HepG2 (cell line): ENCODE measurements around the gene CATSPERB. TPM values are rescaled to one million over a fixed set of nuclear protein-coding genes. Genes with fewer than 3 reads are reported as not detected.

Experiments
- ATAC-seq: fragments of 200-7000 bp; cut with Tn5 transposase; 3 replicates; pipeline ENCODE4 v1.9.1; 2020; ENCODE audit warnings: mild to moderate bottlenecking, moderate library complexity
- BruUV-seq: library from RNA; stranded (reverse); fragments of 400-500 nt; replicated peaks from 2 replicates; lab custom pipeline; 2021; lab: Mats Ljungman, UMichigan
- CTCF ChIA-PET: fragments of 300-600 bp; formaldehyde crosslinking; extraction: SDS; loops from one replicate; lab custom pipeline; 2021; ENCODE audit warnings: low total read pairs, inconsistent platforms, low intra/inter-chr PET ratio; lab: Yijun Ruan, JAX
- POLR2A ChIA-PET: fragments of 350-600 bp; sonication (Branson Sonifier 250); formaldehyde crosslinking; loops from one replicate; lab custom pipeline; 2020; ENCODE audit warnings: antibody characterized with exemption, inconsistent platforms; lab: Yijun Ruan, JAX
- DNase-seq: peaks from one replicate; pipeline ENCODE4 v3.0.0-alpha.2; 2015; ENCODE audit warnings: low spot score
- FAIRE-seq: peaks from 3 replicates; lab custom pipeline; 2011; peaks lifted over from hg19 to GRCh38; lab: Jason Lieb, UNC
- H2AFZ ChIP-seq: one replicate; pipeline ENCODE4 v1.6.1; 2011; ENCODE audit warnings: low read length, inconsistent platforms
- H3K27ac ChIP-seq: fragments of 300-600 bp; 3 replicates; pipeline ENCODE4 v1.8.0; 2011; ENCODE audit warnings: mixed run types, mild to moderate bottlenecking, mixed read lengths, low read length, inconsistent platforms; ENCODE audit not compliant: insufficient read depth; ENCODE audit errors: extremely low read length
- H3K27me3 ChIP-seq, 2 experiments: fragments of 200-600 bp in 1 of 2; 2 replicates in 1 of 2; 3 replicates in 1 of 2; pipeline versions ENCODE4 v1.6.0 to v1.8.0; 2011; ENCODE audit warnings: low read length in 2 of 2, mild to moderate bottlenecking in 2 of 2, moderate library complexity in 2 of 2, inconsistent platforms in 1 of 2; ENCODE audit not compliant: insufficient read depth in 2 of 2, control insufficient read depth in 1 of 2
- H3K36me3 ChIP-seq, 2 experiments: fragments of 200-600 bp in 1 of 2; replicated peaks in 1 of 2; 2 replicates in 1 of 2; 3 replicates in 1 of 2; pipeline versions ENCODE4 v1.5.1 to v1.8.0; 2011; ENCODE audit warnings: low read length in 2 of 2, inconsistent platforms in 1 of 2; ENCODE audit not compliant: insufficient read depth in 2 of 2, control insufficient read depth in 1 of 2
- H3K4me1 ChIP-seq: 2 replicates; pipeline ENCODE4 v1.5.1; 2012; ENCODE audit warnings: low read length, inconsistent platforms; ENCODE audit not compliant: insufficient read depth
- H3K4me2 ChIP-seq: 2 replicates; pipeline ENCODE4 v1.6.0; 2011; ENCODE audit warnings: low read depth, low read length, inconsistent platforms
- H3K4me3 ChIP-seq, 3 experiments: fragments of 200-600 bp in 1 of 3; sonication (generic), shearing (Covaris generic) in 1 of 3; replicated peaks in 1 of 3; 2 replicates each; pipeline ENCODE4 v1.5.1; 2011 to 2016; ENCODE audit warnings: low read length in 3 of 3, inconsistent platforms in 2 of 3, low read depth in 2 of 3, mild to moderate bottlenecking in 2 of 3, control low read depth in 1 of 3, mixed read lengths in 1 of 3; ENCODE audit not compliant: insufficient read depth in 1 of 3
- H3K79me2 ChIP-seq: one replicate; pipeline ENCODE4 v1.6.1; 2011; ENCODE audit warnings: low read length, inconsistent platforms; ENCODE audit not compliant: insufficient read depth
- H3K9ac ChIP-seq: 2 replicates; pipeline ENCODE4 v1.6.0; 2011; ENCODE audit warnings: mild to moderate bottlenecking, low read depth, low read length, inconsistent platforms; ENCODE audit not compliant: insufficient read depth
- H3K9me3 ChIP-seq: 2 replicates; pipeline ENCODE4 v1.5.1; 2012; ENCODE audit warnings: mild to moderate bottlenecking, low read length
- H4K20me1 ChIP-seq: 2 replicates; pipeline ENCODE4 v1.6.0; 2011; ENCODE audit warnings: inconsistent platforms, mild to moderate bottlenecking, low read length, moderate library complexity; ENCODE audit not compliant: insufficient read depth
- CEBPB ChIP-seq: IDR thresholded peaks from 2 replicates; pipeline ENCODE4 v1.6.1; 2011; ENCODE audit warnings: low read depth, low read length, improper control_type of control experiment, borderline replicate concordance
- HOXA7 ChIP-seq: sonication (generic); formaldehyde crosslinking; IDR thresholded peaks from 2 replicates; pipeline ENCODE4 v1.8.1; 2022; ENCODE audit warnings: mild to moderate bottlenecking, missing genetic modification reagents, moderate library complexity
- IRF2 ChIP-seq: IDR thresholded peaks from 2 replicates; pipeline ENCODE4 v1.6.1; 2018; ENCODE audit warnings: missing genetic modification reagents, missing compliant biosample characterization
- KIAA2018 ChIP-seq: sonication (generic); formaldehyde crosslinking; IDR thresholded peaks from 2 replicates; pipeline ENCODE4 v1.5.0; 2020; ENCODE audit warnings: mild to moderate bottlenecking, missing genetic modification reagents, borderline replicate concordance
- NPAS2 ChIP-seq: sonication (generic); formaldehyde crosslinking; IDR thresholded peaks from 2 replicates; pipeline ENCODE4 v1.8.0; 2022; ENCODE audit warnings: mild to moderate bottlenecking, missing genetic modification reagents, borderline replicate concordance
- RCOR2 ChIP-seq: IDR thresholded peaks from 2 replicates; pipeline ENCODE4 v1.6.1; 2016; ENCODE audit warnings: missing biosample characterization, missing genetic modification reagents
- RFX1 ChIP-seq: fragments of 450-650 bp; IDR thresholded peaks from 2 replicates; pipeline ENCODE4 v1.6.1; 2017
- RFX5 ChIP-seq: IDR thresholded peaks from 2 replicates; pipeline ENCODE4 v1.6.1; 2011; ENCODE audit warnings: low read depth, low read length, improper control_type of control experiment
- TBX2 ChIP-seq: sonication (generic); formaldehyde crosslinking; IDR thresholded peaks from 2 replicates; pipeline ENCODE4 v1.5.0; 2020; ENCODE audit warnings: missing genetic modification reagents, mild to moderate bottlenecking, borderline replicate concordance
- ZNF180 ChIP-seq: sonication (generic); formaldehyde crosslinking; IDR thresholded peaks from 2 replicates; pipeline ENCODE4 v1.4.0; 2020; ENCODE audit warnings: low read depth, missing genetic modification reagents, borderline replicate concordance
- ZNF354B ChIP-seq: sonication (generic); formaldehyde crosslinking; IDR thresholded peaks from 2 replicates; pipeline ENCODE4 v1.8.0; 2022; ENCODE audit warnings: mild to moderate bottlenecking, missing genetic modification reagents
- ZNF512 ChIP-seq: sonication (generic); formaldehyde crosslinking; IDR thresholded peaks from 2 replicates; pipeline ENCODE4 v1.4.0; 2020; ENCODE audit warnings: mild to moderate bottlenecking, missing genetic modification reagents
- WGBS: methylation state at CpG from one replicate; pipeline ENCODE4 v1.1.6; 2017; ENCODE audit warnings: low lambda C conversion rate; 5-methylcytosine and 5-hydroxymethylcytosine counted together
- in situ Hi-C: cut with HindIII; loops from 2 replicates; pipeline ENCODE4 v1.10.0; 2017; ENCODE audit warnings: low pct_unique_long_range_greater_than_20kb; ENCODE audit not compliant: extremely low pct_ligation_motif_present
- intact Hi-C: fragments of 100-400 bp; cut with micrococcal nuclease; formaldehyde crosslinking; loops from one replicate; pipeline ENCODE4 v1.10.0; 2022; ENCODE audit not compliant: unreplicated experiment
- polyA plus RNA-seq, 8 experiments: library from polyadenylated mRNA; depleted of rRNA in 3 of 8; stranded (reverse) in 7 of 8; unstranded in 1 of 8; fragments of >200 nt; fragmentation: Illumina TruSeq in 4 of 8; extraction: Trizol in 4 of 8; gene quantifications; 2 replicates each; pipeline versions ENCODE4 v1.2.1 to v1.2.3, GENCODE V29; 2011 to 2016; ENCODE audit warnings: low read depth in 4 of 8, missing spikeins in 1 of 8, mixed read lengths in 1 of 8; ENCODE audit not compliant: insufficient read depth in 1 of 8
- total RNA-seq, 5 experiments: library from RNA; depleted of rRNA; stranded (reverse); fragments of >200 nt; fragmentation: Illumina TruSeq; extraction: Trizol; gene quantifications; 2 replicates each; pipeline ENCODE4 v1.2.3, GENCODE V29; 2016; ENCODE audit warnings: low read depth in 1 of 5

Gene CATSPERB
- total and polyA plus RNA-seq, 2 of the 13 experiments (the other 11 are each of a cell fraction or from before 2014, with no cell fraction given) = not detected

DNA sequence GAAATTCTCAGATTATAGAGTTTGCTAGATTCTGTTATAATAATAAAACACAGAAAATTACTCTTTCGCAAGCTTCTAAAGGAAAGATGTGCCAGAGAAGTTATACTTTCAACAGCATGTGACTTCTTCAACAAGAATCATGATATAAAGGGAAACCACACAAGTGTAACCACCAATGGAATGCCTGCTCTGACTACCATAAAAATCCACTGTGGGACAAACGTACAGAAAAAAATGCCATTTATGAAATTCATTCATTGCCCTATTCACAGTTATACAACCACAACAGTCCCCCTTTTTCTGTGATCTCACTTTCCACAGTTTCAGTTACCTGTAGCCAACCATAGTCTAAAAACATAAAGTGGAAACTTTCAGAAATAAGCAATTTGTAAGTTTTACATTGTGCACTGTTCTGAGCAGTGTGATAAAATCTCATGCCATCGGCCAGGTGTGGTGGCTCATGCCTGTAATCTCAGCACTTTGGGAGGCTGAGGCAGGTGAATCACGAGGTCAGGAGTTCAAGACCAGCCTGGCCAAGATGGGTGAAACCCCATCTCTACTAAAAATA is 3.2 kb downstream of the CATSPERB start:
- Histone ChIP-seq H3K4me2 (no peak overlapping the region), H3K79me2 (no peaks in the 10 kb centered on the region), H4K20me1 (no peaks in the 10 kb centered on the region), H2AFZ (no peak overlapping the region), H3K9ac (no peak overlapping the region), H3K4me1 (no peaks in the 10 kb centered on the region), H3K36me3 (no peaks in the 10 kb centered on the region), H3K27ac (no peak overlapping the region), H3K9me3 (no peaks in the 10 kb centered on the region), H3K27me3 (no peaks in the 10 kb centered on the region), H3K4me3 (no peak overlapping the region)
- in situ Hi-C loops = no loop called here
- DNase-seq = no peak
- no peak for FAIRE-seq
- TF ChIP-seq ZNF512 = no peak
- TF ChIP-seq TBX2 (CRISPR knock-in tag) = no peak
- no peak for TF ChIP-seq NPAS2 (CRISPR knock-in tag)
- no peak for TF ChIP-seq RFX5
- TF ChIP-seq CEBPB = no peak
- no peak for TF ChIP-seq HOXA7
- no peak for TF ChIP-seq IRF2 (CRISPR knock-in tag)
- no peak for TF ChIP-seq RCOR2 (CRISPR knock-in tag)
- no peak for TF ChIP-seq KIAA2018
- TF ChIP-seq RFX1 = no peak
- TF ChIP-seq ZNF354B (CRISPR knock-in tag) = no peak
- no peak for TF ChIP-seq ZNF180 (CRISPR knock-in tag)
- intact Hi-C loops = no loop called here
- no peak for ATAC-seq
- no TSS peak for BruUV-seq
- 22% methylated on average over 4 of the region's 4 CpGs for WGBS
- ChIA-PET CTCF (no interaction called here), POLR2A (no interaction called here)
